Body of pancreas (tissue), 4 donors: ENCODE measurements around the gene TINAG. TPM values are rescaled to one million over a fixed set of nuclear protein-coding genes. Genes with fewer than 3 reads are reported as not detected.

Source experiments
- ATAC-seq: fragments of 150-250 bp; one replicate; pipeline ENCODE4 v1.9.1; 2016
- DNase-seq, 4 donors: peaks; one replicate each; pipeline ENCODE4 v3.0.0-alpha.2; 2019
- H3K27ac ChIP-seq, 4 donors: fragments of 200-600 bp; sonication (generic); 1 replicate in 3 of 4; 2 replicates in 1 of 4; pipeline versions ENCODE4 v1.5.1 to v1.6.1; 2016 to 2019; ENCODE audit warnings: mild to moderate bottlenecking in 1 of 4, mixed read lengths in 1 of 4, moderate library complexity in 1 of 4
- H3K27me3 ChIP-seq, 2 donors: fragments of 200-600 bp; sonication (generic); one replicate each; pipeline ENCODE4 v1.6.0; 2016; ENCODE audit warnings: mild to moderate bottlenecking in 1 of 2
- H3K36me3 ChIP-seq, 2 donors: fragments of 200-600 bp; sonication (generic); replicated peaks in 1 of 2; 2 replicates each; pipeline ENCODE4 v1.5.1; 2016; ENCODE audit warnings: low read depth in 2 of 2; ENCODE audit not compliant: insufficient read depth in 1 of 2
- H3K4me1 ChIP-seq: fragments of 200-600 bp; sonication (generic); one replicate; pipeline ENCODE4 v1.6.0; 2016
- H3K4me3 ChIP-seq, 2 donors: fragments of 200-600 bp; sonication (generic); 1 replicate in 1 of 2; 2 replicates in 1 of 2; pipeline ENCODE4 v1.5.1; 2016 to 2019
- H3K9me3 ChIP-seq, 3 donors: fragments of 200-600 bp; sonication (generic); 1 replicate in 2 of 3; 2 replicates in 1 of 3; pipeline ENCODE4 v1.5.1; 2016
- CTCF ChIP-seq, 7 experiments: fragments of 450-650 bp in 4 of 7; fragments of 200-600 bp in 3 of 7; sonication (generic) in 3 of 7; IDR thresholded peaks; one replicate each; pipeline ENCODE4 v1.5.1; 2016 to 2019; ENCODE audit warnings: antibody characterized with exemption in 7 of 7
- POLR2A ChIP-seq, 3 donors: fragments of 450-650 bp; IDR thresholded peaks; one replicate each; pipeline ENCODE4 v1.6.1; 2016; ENCODE audit warnings: antibody characterized with exemption in 3 of 3, mild to moderate bottlenecking in 2 of 3
- WGBS, 2 donors: methylation state at CpG; one replicate each; pipeline ENCODE4 v1.1.5; 2017; 5-methylcytosine and 5-hydroxymethylcytosine counted together
- intact Hi-C: fragments of 100-400 bp; cut with DNase I; formaldehyde crosslinking; loops from one replicate; pipeline ENCODE4 v1.15.1; 2023
- total RNA-seq, 2 donors: library from RNA; depleted of rRNA; stranded (reverse); fragments of >200 nt; gene quantifications; one replicate each; pipeline ENCODE4 v1.1.0, GENCODE V29; 2016

TINAG gene
- total RNA-seq, result under 1 TPM in 1 of 2 donors, not detected in 1; 0.26 TPM

- Histone ChIP-seq H3K36me3 (no peaks in the 10 kb centered on the region), H3K9me3 (no peaks in the 10 kb centered on the region), H3K27me3 (no peaks in the 10 kb centered on the region), H3K4me3 (no peak within 1 kb of the TSS), H3K27ac (no peak within 1 kb of the TSS), H3K4me1 (no peaks in the 10 kb centered on the region)
- ATAC-seq, result no peak
- intact Hi-C loops, result no loop called here
- WGBS, 2 donors, result 61 to 64% methylated on average over 10 of the region's 10 CpGs
- DNase-seq, result no peak
- no peak for TF ChIP-seq CTCF (IDR thresholded peaks at IDR 0.05)
Observed at GRCh38 chr6:54308289-54308985, at the start of gene TINAG. TINAG (plus strand) TSS chr6:54308441; CDS start chr6:54308551, 110 bp downstream.

- H3K36me3 ChIP-seq, result no peaks in the 10 kb centered on the region
- DNase-seq (no peak), ATAC-seq (no peak)
- no peak overlapping the region for H3K27ac ChIP-seq
- no peaks in the 10 kb centered on the region for H3K27me3 ChIP-seq
- intact Hi-C loops, result no loop called here
- H3K9me3 ChIP-seq, result no peaks in the 10 kb centered on the region
- H3K4me1 ChIP-seq, result no peaks in the 10 kb centered on the region
- TF ChIP-seq POLR2A (IDR thresholded peaks at IDR 0.05), result no peak
- TF ChIP-seq CTCF (IDR thresholded peaks at IDR 0.05), result no peak
- no peak overlapping the region for H3K4me3 ChIP-seq
Observed at GRCh38 chr6:54260025-54260424, 48.2 kb upstream of the TINAG start.

- WGBS, 2 donors, result 26 to 42% methylated on average over 1 of the region's 1 CpG
- ATAC-seq (no peak), DNase-seq (no peak)
- H3K4me3 ChIP-seq, result no peak overlapping the region
- no peaks in the 10 kb centered on the region for H3K27me3 ChIP-seq
- intact Hi-C loops, result no loop called here
- TF ChIP-seq POLR2A (IDR thresholded peaks at IDR 0.05), result no peak
- TF ChIP-seq CTCF (IDR thresholded peaks at IDR 0.05), result no peak
- no peaks in the 10 kb centered on the region for H3K36me3 ChIP-seq
- H3K27ac ChIP-seq, result no peak overlapping the region
- H3K4me1 ChIP-seq, result no peaks in the 10 kb centered on the region
- no peaks in the 10 kb centered on the region for H3K9me3 ChIP-seq
Observed at GRCh38 chr6:54262499-54262898, 45.7 kb upstream of the TINAG start.

GRCh38 chr6:54262971-54263370, 45.3 kb upstream of the TINAG start:
- Histone ChIP-seq H3K4me1 (no peaks in the 10 kb centered on the region), H3K27ac (no peak overlapping the region), H3K9me3 (no peaks in the 10 kb centered on the region), H3K27me3 (no peaks in the 10 kb centered on the region), H3K36me3 (no peaks in the 10 kb centered on the region), H3K4me3 (no peak overlapping the region)
- intact Hi-C loops, result no loop called here
- no peak for ATAC-seq
- no peak for DNase-seq
- 24 to 35% methylated on average over 2 of the region's 2 CpGs for WGBS, 2 donors
- no peak for TF ChIP-seq CTCF (IDR thresholded peaks at IDR 0.05)
- TF ChIP-seq POLR2A (IDR thresholded peaks at IDR 0.05), result no peak

- H3K27ac ChIP-seq, result no peak overlapping the region
- H3K27me3 ChIP-seq, result no peaks in the 10 kb centered on the region
- DNase-seq, result no peak
- TF ChIP-seq CTCF (IDR thresholded peaks at IDR 0.05) (no peak), POLR2A (IDR thresholded peaks at IDR 0.05) (no peak)
- 74 to 86% methylated on average over 4 of the region's 4 CpGs for whole genome bisulfite sequencing, 2 donors
- ATAC-seq, result no peak
- intact Hi-C loops, result no loop called here
- no peaks in the 10 kb centered on the region for H3K4me1 ChIP-seq
- H3K9me3 ChIP-seq, result no peaks in the 10 kb centered on the region
- H3K36me3 ChIP-seq, result no peaks in the 10 kb centered on the region
- no peak overlapping the region for H3K4me3 ChIP-seq
Observed at GRCh38 chr6:54264581-54265272, 43.5 kb upstream of the TINAG start.
